PC-3 (cell line): Measurements from ENCODE around the gene HDHD5. TPM values are rescaled to one million over a fixed set of nuclear protein-coding genes. Genes with fewer than 3 reads are reported as not detected.

Experiments used
- ATAC-seq: fragments of 200-7000 bp; cut with Tn5 transposase; 2 replicates; pipeline ENCODE4 v1.9.1; 2020; ENCODE audit warnings: mild to moderate bottlenecking, moderate library complexity
- BruUV-seq: library from RNA; stranded (reverse); fragments of 400-500 nt; replicated peaks from 2 replicates; lab custom pipeline; 2021; lab: Mats Ljungman, UMichigan
- CTCF ChIA-PET: fragments of 300-600 bp; sonication (Branson Sonifier 250); formaldehyde crosslinking; loops from one replicate; lab custom pipeline; 2022; ENCODE audit warnings: antibody characterized with exemption; lab: Charles Lee
- POLR2A ChIA-PET: fragments of 300-600 bp; sonication (Branson Sonifier 250); formaldehyde crosslinking; loops from one replicate; lab custom pipeline; 2022; ENCODE audit warnings: antibody characterized with exemption; ENCODE audit not compliant: unreplicated experiment; lab: Charles Lee
- DNase-seq: peaks from one replicate; pipeline ENCODE4 v3.0.0-alpha.2; 2015
- H2AFZ ChIP-seq: fragments of 300-600 bp; sonication (generic); 2 replicates; pipeline ENCODE4 v1.6.0; 2016; ENCODE audit warnings: antibody characterized with exemption, low read length
- H3F3A ChIP-seq: fragments of 300-600 bp; sonication (generic); one replicate; pipeline ENCODE4 v1.6.0; 2017; ENCODE audit warnings: antibody characterized with exemption, low read length, control low read depth, mild to moderate bottlenecking; ENCODE audit not compliant: unreplicated experiment
- H3K27ac ChIP-seq: fragments of 300-600 bp; sonication (generic); 2 replicates; pipeline ENCODE4 v1.5.1; 2016; ENCODE audit warnings: mild to moderate bottlenecking, low read length
- H3K27me3 ChIP-seq: fragments of 300-600 bp; sonication (generic); 2 replicates; pipeline ENCODE4 v1.6.1; 2016; ENCODE audit warnings: low read length, mixed read lengths
- H3K36me3 ChIP-seq: fragments of 300-600 bp; sonication (generic); 2 replicates; pipeline ENCODE4 v1.6.1; 2016; ENCODE audit warnings: low read depth, mixed run types, low read length, mixed read lengths
- H3K4me1 ChIP-seq: fragments of 300-600 bp; sonication (generic); 2 replicates; pipeline ENCODE4 v1.5.1; 2016; ENCODE audit warnings: low read length; ENCODE audit not compliant: insufficient read depth
- H3K4me2 ChIP-seq: fragments of 300-600 bp; sonication (generic); 2 replicates; pipeline ENCODE4 v1.6.0; 2016; ENCODE audit warnings: low read length
- H3K4me3 ChIP-seq: fragments of 300-600 bp; sonication (generic); 2 replicates; pipeline ENCODE4 v1.5.1; 2016; ENCODE audit warnings: mild to moderate bottlenecking, low read length, mixed read lengths
- H3K79me2 ChIP-seq: fragments of 300-600 bp; sonication (generic); 2 replicates; pipeline ENCODE4 v1.6.1; 2017; ENCODE audit warnings: low read length, mixed read lengths
- H3K9ac ChIP-seq: fragments of 300-600 bp; sonication (generic); 2 replicates; pipeline ENCODE4 v1.6.0; 2016; ENCODE audit warnings: mild to moderate bottlenecking, low read length
- H3K9me2 ChIP-seq: fragments of 300-600 bp; sonication (generic); replicated peaks from 2 replicates; pipeline ENCODE4 v1.6.1; 2016; ENCODE audit warnings: mixed run types, low read length, mixed read lengths
- H3K9me3 ChIP-seq: fragments of 300-600 bp; sonication (generic); 2 replicates; pipeline ENCODE4 v1.6.1; 2016; ENCODE audit warnings: low read length, mixed read lengths
- H4K20me1 ChIP-seq: fragments of 300-600 bp; sonication (generic); 2 replicates; pipeline ENCODE4 v1.6.1; 2016; ENCODE audit warnings: low read length, mixed read lengths
- CTCF ChIP-seq: fragments of 300-600 bp; sonication (generic); conservative IDR thresholded peaks from 2 replicates; pipeline ENCODE4 v1.5.1; 2017; ENCODE audit warnings: antibody characterized with exemption, low read depth, mild to moderate bottlenecking, low read length
- EZH2 ChIP-seq: fragments of 300-600 bp; sonication (generic); IDR thresholded peaks from one replicate; pipeline ENCODE4 v1.6.1; 2017; ENCODE audit warnings: antibody characterized with exemption, mild to moderate bottlenecking, low read length; ENCODE audit not compliant: unreplicated experiment
- EZH2phosphoT487 ChIP-seq: fragments of 300-600 bp; sonication (generic); IDR thresholded peaks from 2 replicates; pipeline ENCODE4 v1.6.1; 2018; ENCODE audit warnings: mild to moderate bottlenecking, antibody characterized with exemption, low read length, borderline replicate concordance
- intact Hi-C: fragments of 100-400 bp; cut with micrococcal nuclease; formaldehyde crosslinking; loops from 2 replicates; pipeline ENCODE4 v1.9.0; 2023
- total RNA-seq: library from RNA; depleted of rRNA; stranded (reverse); fragments of >200 nt; gene quantifications from 2 replicates; pipeline ENCODE4 v1.2.3, GENCODE V29; 2014; rRNA removed

The HDHD5 gene
- total RNA-seq, 1 experiment from 2014 or later: 57.3 TPM

- Histone ChIP-seq H3K9ac (no peak overlapping the region), H3K79me2 (peaks cover 11% of the 10 kb centered on the region; the same call in 1 of the 2 replicates), H3K9me3 (no peaks in the 10 kb centered on the region), H2AFZ (no peak overlapping the region), H3K4me1 (no peaks in the 10 kb centered on the region), H4K20me1 (0 out of 2 replicates have a peak, but pooled peaks cover 4% of the 10 kb centered on the region), H3K36me3 (no peaks in the 10 kb centered on the region), H3F3A (no peaks in the 10 kb centered on the region), H3K4me2 (no peak overlapping the region), H3K4me3 (no peak overlapping the region), H3K9me2 (no peaks in the 10 kb centered on the region), H3K27ac (no peak overlapping the region), H3K27me3 (no peaks in the 10 kb centered on the region)
- ChIA-PET POLR2A (no interaction called here), CTCF (no interaction called here)
- ATAC-seq (no peak), DNase-seq (no peak)
- intact Hi-C loops: no loop called here
- no TSS peak for BruUV-seq
- TF ChIP-seq EZH2phosphoT487 (no peak), CTCF (no peak), EZH2 (no peak)
Measured at GRCh38 chr22:17093081-17093480, 66.0 kb downstream of the HDHD5 start.

GRCh38 chr22:17091851-17092250, 67.2 kb downstream of the HDHD5 start:
- H3K27ac ChIP-seq: no peak overlapping the region
- H4K20me1 ChIP-seq: 0 out of 2 replicates have a peak, but pooled peaks cover 4% of the 10 kb centered on the region
- CTCF ChIA-PET: no interaction called here
- no peaks in the 10 kb centered on the region for H3K4me1 ChIP-seq
- intact Hi-C loops: no loop called here
- no peaks in the 10 kb centered on the region for H3K9me3 ChIP-seq
- DNase-seq: no peak
- no peak for TF ChIP-seq EZH2phosphoT487
- TF ChIP-seq CTCF: no peak
- no peak for TF ChIP-seq EZH2
- no peak overlapping the region for H3K4me2 ChIP-seq
- H3K9me2 ChIP-seq: no peaks in the 10 kb centered on the region
- BruUV-seq: no TSS peak
- H2AFZ ChIP-seq: no peak overlapping the region
- no peak overlapping the region for H3K4me3 ChIP-seq
- H3K79me2 ChIP-seq: peaks cover 21% of the 10 kb centered on the region
- H3F3A ChIP-seq: no peaks in the 10 kb centered on the region
- no peaks in the 10 kb centered on the region for H3K27me3 ChIP-seq
- POLR2A ChIA-PET: no interaction called here
- H3K36me3 ChIP-seq: no peaks in the 10 kb centered on the region
- no peak for ATAC-seq
- H3K9ac ChIP-seq: no peak overlapping the region

GRCh38 chr22:17090550-17090949, 68.5 kb downstream of the HDHD5 start:
- Histone ChIP-seq H3K36me3 (no peaks in the 10 kb centered on the region), H3K4me1 (peaks cover 8% of the 10 kb centered on the region; the same call in 1 of the 2 replicates), H3K9ac (no peak overlapping the region), H2AFZ (no peak overlapping the region), H3K79me2 (peaks cover 34% of the 10 kb centered on the region), H3K27ac (no peak overlapping the region), H3K9me2 (no peaks in the 10 kb centered on the region), H3K4me2 (no peak overlapping the region), H3K27me3 (no peaks in the 10 kb centered on the region), H3F3A (no peaks in the 10 kb centered on the region), H3K9me3 (no peaks in the 10 kb centered on the region), H3K4me3 (no peak overlapping the region), H4K20me1 (0 out of 2 replicates have a peak, but pooled peaks cover 4% of the 10 kb centered on the region)
- intact Hi-C loops: no loop called here
- no peak for TF ChIP-seq EZH2phosphoT487
- TF ChIP-seq EZH2: no peak
- no peak for TF ChIP-seq CTCF
- ChIA-PET CTCF (no interaction called here), POLR2A (no interaction called here)
- no peak for DNase-seq
- no peak for ATAC-seq
- no TSS peak for BruUV-seq

Other genes starting within 250 kb of the HDHD5 start
- not detected in 2 replicates for gene GAB4, start 151.1 kb downstream of the HDHD5 start, total RNA-seq
- 5.9 and 8.9 TPM in 2 replicates for gene IL17RA, start 74.3 kb downstream of the HDHD5 start, total RNA-seq
- gene TMEM121B, start 37.9 kb downstream of the HDHD5 start, total RNA-seq: 0.11 and 0.12 TPM in 2 replicates
- not detected in 2 replicates for gene ADA2, start 60.2 kb upstream of the HDHD5 start, total RNA-seq
- gene CECR2, start 210.2 kb upstream of the HDHD5 start, total RNA-seq: not detected in 2 replicates